ENCODE measurements around the gene CAD.

Gene CAD

GRCh38 chr2:27261241-27261925 lies 44.2 kb downstream of the CAD start:
- DNase-seq (ENCODE audit: low read depth): no peak
- H3K4me3 ChIP-seq (ENCODE audit: control insufficient read depth, low read depth, low read length): no peak overlapping the region
- TF ChIP-seq CTCF (IDR thresholded peaks at IDR 0.05; ENCODE audit: control insufficient read depth, insufficient read depth, low read depth, low read length, missing control alignments): no peak

GRCh38 chr2:27261926-27262298 lies 44.7 kb downstream of the CAD start:
- TF ChIP-seq CTCF (IDR thresholded peaks at IDR 0.05; ENCODE audit: control insufficient read depth, insufficient read depth, low read depth, low read length, missing control alignments): no peak
- H3K4me3 ChIP-seq (ENCODE audit: control insufficient read depth, low read depth, low read length): no peak overlapping the region
- DNase-seq (ENCODE audit: low read depth): no peak

- peak within 1 kb of the TSS; percentile 21 for H3K4me3 ChIP-seq (ENCODE audit: control insufficient read depth, low read depth, low read length)
- no peak for DNase-seq (ENCODE audit: low read depth)
- TF ChIP-seq CTCF (IDR thresholded peaks at IDR 0.05; ENCODE audit: control insufficient read depth, insufficient read depth, low read depth, low read length, missing control alignments): no peak
Measured at GRCh38 chr2:27262379-27263286, 45.5 kb downstream of the CAD start, which contains the start of gene SLC30A3. SLC30A3 (minus strand) TSS chr2:27263047; CDS start chr2:27262906, 141 bp downstream.

- no peak for TF ChIP-seq CTCF (IDR thresholded peaks at IDR 0.05; ENCODE audit: control insufficient read depth, insufficient read depth, low read depth, low read length, missing control alignments)
- peak overlapping the region; percentile 21 for H3K4me3 ChIP-seq (ENCODE audit: control insufficient read depth, low read depth, low read length)
- no peak for DNase-seq (ENCODE audit: low read depth)
Measured at GRCh38 chr2:27263287-27264252, 46.4 kb downstream of the CAD start.

- no peak for DNase-seq (ENCODE audit: low read depth)
- no peak overlapping the region for H3K4me3 ChIP-seq (ENCODE audit: control insufficient read depth, low read depth, low read length)
- no peak for TF ChIP-seq CTCF (IDR thresholded peaks at IDR 0.05; ENCODE audit: control insufficient read depth, insufficient read depth, low read depth, low read length, missing control alignments)
Measured at GRCh38 chr2:27264253-27264752, 47.1 kb downstream of the CAD start.
